Urinary bladder (tissue), 4 donors: ENCODE data around the gene PIP5K1C. TPM values are rescaled to one million over a fixed set of nuclear protein-coding genes. Genes with fewer than 3 reads are reported as not detected.
"Not testable (repeated sequence)": the region's sequence is repeated elsewhere in the genome, so short reads cannot be mapped to it uniquely, and the experiment has no call there.

ENCODE experiments used
- DNase-seq: peaks from one replicate; pipeline ENCODE4 v3.0.0-alpha.2; 2015; ENCODE audit errors: extremely low spot score
- H3K27ac ChIP-seq: one replicate; pipeline ENCODE4 v1.5.1; 2013; ENCODE audit warnings: low read depth, mild to moderate bottlenecking, moderate library complexity
- H3K36me3 ChIP-seq: one replicate; pipeline ENCODE4 v1.6.1; 2013; ENCODE audit warnings: mild to moderate bottlenecking, moderate library complexity; ENCODE audit not compliant: insufficient read depth
- H3K4me1 ChIP-seq: one replicate; pipeline ENCODE4 v1.6.1; 2013; ENCODE audit warnings: mild to moderate bottlenecking, moderate library complexity; ENCODE audit not compliant: insufficient read depth
- H3K4me3 ChIP-seq: one replicate; pipeline ENCODE4 v1.5.1; 2013; ENCODE audit warnings: low read depth, low read length
- WGBS: extraction: QIAGEN DNeasy Blood & Tissue Kit; methylation state at CpG from one replicate; pipeline ENCODE4 v1.1.7; 2013; 5-methylcytosine and 5-hydroxymethylcytosine counted together
- polyA plus RNA-seq: library from polyadenylated mRNA; stranded (reverse); fragments of 200-250 nt; gene quantifications from one replicate; pipeline ENCODE4 v1.2.3, GENCODE V29; 2013
- total RNA-seq: library from RNA; depleted of rRNA; stranded (reverse); fragments of >200 nt; gene quantifications from one replicate; pipeline ENCODE4 v1.2.3, GENCODE V29; 2014
- donor health status: healthy with polysubstance abuse.
- donor health status: healthy.

Gene PIP5K1C
- total and polyA plus RNA-seq, 2 donors = 17.1 to 60.8 TPM

DNA sequence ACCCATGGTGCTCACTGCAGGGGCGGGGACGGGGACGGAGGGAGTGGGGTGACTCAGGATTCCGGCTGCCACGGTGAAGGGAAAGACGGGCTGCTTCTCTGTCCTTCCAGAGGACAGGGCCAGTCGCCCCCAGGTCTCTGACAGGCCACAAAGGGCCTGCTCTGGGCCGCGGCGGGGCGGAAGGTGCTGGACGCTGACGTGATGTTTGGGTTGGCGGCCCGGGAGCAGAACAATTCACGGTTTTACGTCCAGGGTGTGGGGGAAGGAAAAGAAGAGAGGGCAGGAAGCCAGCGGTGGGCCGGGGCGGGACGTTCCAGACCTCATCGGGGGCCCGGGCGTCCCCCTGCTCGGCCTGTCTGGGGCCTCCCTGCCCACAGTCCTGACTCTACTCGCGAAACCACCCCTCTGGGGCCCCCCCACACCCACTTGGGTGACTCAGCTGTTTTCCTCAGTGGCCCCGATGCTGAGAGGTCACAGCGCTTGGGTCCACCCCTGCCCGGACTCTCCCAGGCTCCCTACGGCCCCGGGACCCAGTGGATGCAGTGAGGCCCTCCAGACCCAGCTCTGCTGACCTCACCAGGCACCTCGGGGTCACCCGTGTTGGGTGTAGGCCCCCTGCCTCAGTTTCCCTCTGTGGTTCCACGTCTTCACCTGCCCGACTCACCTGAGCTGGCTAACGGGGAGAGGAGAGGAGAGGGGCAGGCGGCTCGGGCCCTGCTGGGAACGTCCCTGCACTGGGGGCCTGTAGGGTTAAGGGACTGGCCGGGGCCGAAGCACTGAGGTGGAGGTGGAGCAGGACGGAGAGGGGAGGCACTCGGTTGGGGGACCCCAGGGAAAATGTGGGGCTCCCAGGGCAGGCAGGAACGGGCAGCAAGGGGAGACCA, 29.2 kb downstream of the PIP5K1C start:
- Histone ChIP-seq H3K4me1 (no peaks in the 10 kb centered on the region), H3K36me3 (no peaks in the 10 kb centered on the region), H3K27ac (peak overlapping the region; percentile 98), H3K4me3 (peak overlapping the region; percentile 18)
- WGBS = 15% methylated on average over 45 of the region's 45 CpGs
- peak; percentile 42 for DNase-seq

DNA sequence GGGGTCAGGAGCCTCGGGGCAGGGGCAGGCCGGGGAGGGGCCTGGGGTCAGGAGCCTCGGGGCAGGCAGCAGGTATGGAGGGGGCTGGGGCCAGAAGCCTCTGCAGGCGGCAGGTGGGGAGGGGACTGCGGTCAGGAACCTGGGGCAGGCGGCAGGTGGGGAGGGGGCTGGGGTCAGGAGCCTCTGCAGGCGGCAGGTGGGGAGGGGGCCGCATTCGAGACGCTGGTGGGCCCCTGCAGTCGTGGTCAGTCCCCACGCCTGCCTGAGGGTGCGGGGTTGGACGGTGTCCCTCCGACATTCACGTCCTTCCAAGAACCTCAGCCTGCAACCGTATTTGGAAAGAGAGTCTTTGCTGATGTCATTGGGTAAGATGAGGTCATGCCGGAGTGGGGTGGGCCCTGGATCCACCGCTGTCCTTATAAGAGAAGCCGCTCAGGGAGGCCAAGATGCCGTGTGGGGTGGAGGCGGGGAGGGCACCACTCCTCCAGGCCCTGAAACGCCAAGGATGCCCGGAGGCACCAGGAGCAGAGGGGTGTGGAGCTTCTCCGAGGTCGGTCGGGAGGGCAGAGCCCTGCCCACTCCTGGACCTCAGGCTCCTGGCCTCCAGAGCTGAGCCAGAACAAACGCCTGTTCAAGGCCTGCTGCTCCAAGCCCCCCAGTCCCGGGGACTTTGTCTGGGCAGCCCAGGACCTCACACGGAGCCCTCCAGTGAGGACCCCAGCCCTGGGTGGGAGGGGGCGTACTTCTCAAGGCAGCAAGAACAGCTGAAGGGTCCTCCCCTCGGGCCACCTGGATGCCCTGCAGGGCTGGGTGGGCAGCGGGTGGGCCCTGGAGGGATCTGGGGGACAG, 30.1 kb downstream of the PIP5K1C start:
- Histone ChIP-seq H3K4me3 (peak overlapping the region; percentile 18), H3K27ac (peak overlapping the region; percentile 98), H3K36me3 (no peaks in the 10 kb centered on the region), H3K4me1 (no peaks in the 10 kb centered on the region)
- WGBS = 26% methylated on average over 33 of the region's 33 CpGs
- peak; percentile 59 for DNase-seq

DNA sequence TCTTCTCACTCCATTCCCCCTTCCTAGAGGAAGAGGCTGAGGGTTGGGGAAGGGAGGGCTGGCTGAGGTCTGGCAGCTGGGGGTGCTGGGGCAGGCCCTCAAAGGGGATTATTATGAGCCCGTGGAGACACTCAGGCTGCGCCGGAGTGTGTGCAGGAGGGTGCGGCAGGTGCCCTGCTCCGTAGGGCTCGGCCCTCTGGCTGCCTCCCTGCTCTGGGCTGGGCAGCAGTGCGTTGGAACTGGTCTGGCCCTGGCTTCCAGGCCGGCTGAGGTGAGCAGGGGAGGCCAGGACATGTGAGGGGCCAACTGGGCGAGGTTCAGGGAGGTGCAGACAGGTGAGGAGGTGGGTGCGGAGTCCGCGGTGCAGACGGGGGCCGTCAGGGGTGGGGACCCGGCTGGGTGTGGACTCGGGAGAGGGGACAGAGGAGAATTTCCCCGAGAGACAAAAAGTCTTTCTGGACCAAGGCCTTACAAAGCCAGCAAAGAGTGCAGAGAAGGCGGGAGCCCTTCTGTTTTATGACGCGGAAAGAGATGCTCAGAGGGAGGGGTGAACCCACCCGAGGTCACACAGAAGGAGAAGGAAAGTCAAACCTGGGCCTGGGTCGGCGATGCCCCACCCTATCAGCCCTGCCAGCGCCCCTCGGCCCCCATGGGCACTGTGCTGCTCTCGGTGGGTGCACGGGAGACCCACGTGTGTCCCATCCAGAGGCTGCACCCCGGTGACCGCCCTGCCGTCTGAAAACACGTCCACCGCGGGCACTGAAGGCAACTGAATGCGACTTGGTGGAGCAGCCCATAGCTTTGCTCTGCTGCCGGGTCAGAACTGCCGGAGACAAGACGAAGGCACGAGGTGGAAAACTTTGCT, 31.0 kb downstream of the PIP5K1C start:
- no peak overlapping the region for H3K4me3 ChIP-seq
- H3K36me3 ChIP-seq = no peaks in the 10 kb centered on the region
- no peak for DNase-seq
- peak overlapping the region; percentile 72 for H3K27ac ChIP-seq
- no peaks in the 10 kb centered on the region for H3K4me1 ChIP-seq
- WGBS = 49% methylated on average over 39 of the region's 39 CpGs

DNA sequence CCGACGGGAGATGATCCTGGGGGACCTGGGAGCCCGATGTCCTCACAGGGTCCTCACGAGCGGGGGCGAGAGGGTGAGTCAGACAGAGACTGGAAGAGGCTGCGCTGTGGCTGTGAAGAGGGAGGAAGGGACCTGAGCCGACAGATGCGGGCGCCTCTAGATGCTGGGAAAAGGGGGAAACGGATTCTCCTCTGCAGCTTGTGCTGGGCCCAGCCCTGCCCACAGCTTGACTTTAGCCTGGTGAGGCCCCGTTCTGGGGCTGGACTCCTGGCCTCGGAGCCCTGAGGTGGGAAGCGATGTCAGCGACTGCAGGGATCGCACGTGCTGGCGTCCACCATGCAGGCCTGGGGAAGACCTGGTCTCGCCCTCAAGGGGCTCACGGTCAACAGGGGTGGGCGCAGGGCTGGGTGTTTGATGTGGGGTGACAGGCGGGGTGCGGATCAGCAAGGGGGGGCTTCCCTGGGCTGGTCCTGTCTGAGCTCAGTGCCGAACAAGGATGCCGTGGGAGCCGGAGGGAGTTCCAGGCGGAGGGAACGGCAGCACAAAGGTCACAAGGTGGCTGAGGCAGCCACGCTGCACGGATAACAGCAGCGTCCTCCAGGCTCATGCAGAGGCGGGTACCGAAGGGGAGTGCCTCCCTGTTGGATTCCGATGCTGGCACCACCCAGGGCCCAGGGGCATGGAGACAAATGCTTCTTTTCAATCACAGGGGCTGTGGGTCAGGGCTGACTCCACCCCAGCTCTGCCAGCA, 31.8 kb downstream of the PIP5K1C start:
- WGBS = 51% methylated on average over 34 of the region's 34 CpGs
- DNase-seq = no peak
- Histone ChIP-seq H3K4me1 (no peaks in the 10 kb centered on the region), H3K36me3 (no peaks in the 10 kb centered on the region), H3K27ac (no peak overlapping the region), H3K4me3 (no peak overlapping the region)

DNA sequence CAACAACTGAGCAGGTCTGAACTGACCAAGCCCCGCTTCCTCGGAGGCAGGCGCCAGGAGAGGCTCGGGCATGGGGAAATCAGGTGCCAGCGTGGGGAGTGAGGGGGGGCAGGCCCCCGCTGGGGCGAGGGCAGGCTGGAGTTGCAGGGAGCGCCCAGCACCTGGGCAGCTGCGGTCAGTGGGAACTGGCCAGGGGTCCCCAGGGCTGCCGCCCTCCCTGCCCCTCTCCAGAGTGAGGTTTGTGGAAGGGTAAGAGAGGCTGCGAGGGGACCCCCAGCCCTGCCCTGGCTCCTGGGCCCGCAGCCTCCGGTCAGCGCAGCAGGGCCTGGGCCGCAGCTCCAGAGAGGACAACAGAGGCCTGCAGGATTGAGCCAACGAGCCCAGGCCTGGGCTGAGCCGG, 32.5 kb downstream of the PIP5K1C start:
- WGBS = 83% methylated on average over 17 of the region's 17 CpGs

DNA sequence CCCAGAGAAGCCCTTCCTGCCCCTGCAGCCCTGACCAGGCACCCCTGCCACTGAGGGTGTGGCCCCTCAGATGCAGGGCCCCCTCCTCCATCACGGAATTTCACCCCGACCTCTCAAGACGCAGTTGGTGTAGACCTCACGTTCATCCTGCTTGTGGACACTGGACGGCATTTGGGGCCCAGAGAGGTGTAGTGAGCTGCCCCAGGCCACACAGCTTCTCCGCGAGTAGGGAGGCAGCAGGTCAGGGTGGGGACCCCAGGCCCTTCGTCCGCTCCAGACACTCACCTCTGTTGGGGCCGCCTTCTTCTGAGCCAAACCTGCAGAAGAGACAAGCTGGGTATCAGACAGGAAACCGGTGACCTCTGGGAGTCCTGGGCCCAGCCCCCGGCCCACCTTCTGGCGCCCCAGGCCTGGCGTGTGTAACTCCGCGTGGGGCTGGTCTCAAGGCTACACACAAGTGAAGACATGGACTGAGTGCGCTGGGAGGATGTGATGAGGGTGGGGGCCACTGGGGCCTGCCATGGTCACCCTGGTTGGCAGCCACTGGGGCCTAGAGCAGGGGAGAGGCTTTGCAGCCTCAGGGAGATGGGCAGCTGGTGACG, 33.1 kb downstream of the PIP5K1C start:
- no peak for DNase-seq
- H3K36me3 ChIP-seq = no peaks in the 10 kb centered on the region
- 89% methylated on average over 18 of the region's 18 CpGs for WGBS
- no peak overlapping the region for H3K27ac ChIP-seq
- no peak overlapping the region for H3K4me3 ChIP-seq
- H3K4me1 ChIP-seq = no peaks in the 10 kb centered on the region

More for the DNA sequence above, 32.5 kb downstream of the PIP5K1C start:
- no peaks in the 10 kb centered on the region for H3K36me3 ChIP-seq
- no peak overlapping the region for H3K27ac ChIP-seq
- DNase-seq = no peak
- H3K4me1 ChIP-seq = no peaks in the 10 kb centered on the region
- H3K4me3 ChIP-seq = no peak overlapping the region

DNA sequence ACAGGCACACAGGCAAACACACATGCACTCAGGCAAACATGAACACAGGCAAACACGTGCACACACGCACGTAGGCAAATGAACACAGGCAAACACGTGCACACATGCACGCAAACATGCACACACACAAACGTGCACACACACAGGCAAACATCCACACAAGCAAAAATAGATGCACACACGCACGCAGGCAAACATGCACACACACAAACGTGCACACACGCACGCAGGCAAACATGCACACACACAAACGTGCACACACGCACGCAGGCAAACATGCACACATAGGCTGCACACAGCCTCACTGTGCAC, 33.8 kb downstream of the PIP5K1C start:
- WGBS = 88% methylated on average over 14 of the region's 14 CpGs
- H3K36me3 ChIP-seq, H3K4me1 ChIP-seq, H3K4me3 ChIP-seq, H3K27ac ChIP-seq, DNase-seq: not testable (repeated sequence)

DNA sequence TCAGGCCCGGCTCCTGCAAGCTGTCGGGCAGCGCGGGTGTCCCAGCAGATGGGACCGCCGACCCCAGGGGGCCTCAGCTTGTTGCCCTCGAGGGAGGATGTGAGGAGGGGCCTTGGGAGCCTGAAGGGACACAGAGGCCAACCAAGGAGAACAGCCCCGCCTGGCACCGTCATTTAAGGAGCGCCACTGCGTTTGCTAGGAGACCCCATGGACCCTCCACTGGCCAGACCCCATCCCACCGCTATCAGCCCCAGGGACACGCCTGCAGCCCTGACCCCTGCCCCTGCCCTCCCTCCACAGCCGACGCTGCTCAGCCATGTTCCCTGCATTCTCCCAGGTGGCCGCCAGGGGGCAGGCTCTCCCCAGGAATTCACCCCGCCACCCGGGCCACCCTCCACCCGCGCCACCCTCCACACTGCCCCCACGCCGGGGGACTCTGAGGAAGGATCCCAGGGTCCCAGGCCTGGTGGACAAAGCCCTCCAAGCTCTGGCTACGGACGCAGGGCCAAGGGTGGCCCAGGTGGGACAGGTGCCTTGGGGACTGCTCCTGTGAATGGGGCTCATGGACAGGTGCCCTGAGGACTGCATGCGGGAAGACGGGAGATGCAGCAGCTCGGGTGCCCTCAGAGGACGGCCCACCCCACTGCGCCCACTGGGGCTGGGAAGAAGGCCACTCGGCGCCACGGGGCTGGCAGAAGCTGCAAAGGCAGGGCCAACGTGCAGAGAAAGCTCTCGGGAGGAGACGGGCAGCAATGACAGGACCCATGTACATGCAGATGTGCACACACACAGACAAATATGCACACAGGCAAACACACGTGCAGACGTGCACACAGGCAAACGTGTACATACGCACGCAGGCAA, 34.4 kb downstream of the PIP5K1C start:
- H3K27ac ChIP-seq = no peak overlapping the region
- H3K4me1 ChIP-seq = no peaks in the 10 kb centered on the region
- no peak for DNase-seq
- H3K4me3 ChIP-seq = no peak overlapping the region
- 41% methylated on average over 40 of the region's 40 CpGs for WGBS
- no peaks in the 10 kb centered on the region for H3K36me3 ChIP-seq

DNA sequence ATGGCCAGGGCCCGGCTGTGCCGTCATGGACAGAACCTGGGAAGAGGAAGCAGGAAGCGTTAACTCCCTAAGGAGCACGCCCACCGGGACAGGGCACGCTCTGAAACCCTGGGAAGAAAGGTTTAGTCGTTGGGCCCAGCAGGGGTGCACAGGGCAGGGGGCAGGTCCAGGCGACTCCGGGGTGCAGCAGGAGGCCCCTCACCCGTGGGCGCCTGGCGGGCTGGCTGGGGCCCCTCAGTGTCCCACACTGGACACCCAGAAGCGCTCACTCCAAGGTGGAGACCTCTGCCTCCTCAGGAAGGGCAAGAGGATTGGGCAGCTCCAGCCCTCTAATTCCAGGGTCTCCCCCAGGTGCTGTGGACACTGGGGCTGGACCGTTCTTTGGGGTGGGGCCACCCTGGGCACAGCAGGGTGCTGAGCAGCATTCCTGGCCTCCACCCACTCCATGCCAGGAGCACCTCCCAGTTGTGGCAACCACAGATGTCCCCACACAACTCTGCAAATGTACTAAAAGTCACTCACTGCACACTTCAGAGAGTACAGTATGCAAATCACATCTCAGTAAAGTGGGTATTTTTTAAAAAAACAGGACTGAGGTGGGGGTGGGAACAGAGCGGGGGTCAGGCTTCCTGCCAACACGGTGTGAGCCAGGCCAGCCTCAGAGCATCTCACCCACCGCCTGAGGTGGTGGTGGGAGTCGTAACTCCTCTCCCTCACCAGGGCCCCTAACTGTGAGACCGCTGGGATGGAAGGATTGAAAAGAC, 35.2 kb downstream of the PIP5K1C start:
- H3K36me3 ChIP-seq = no peaks in the 10 kb centered on the region
- WGBS = 87% methylated on average over 19 of the region's 19 CpGs
- no peak overlapping the region for H3K27ac ChIP-seq
- H3K4me3 ChIP-seq = no peak overlapping the region
- no peaks in the 10 kb centered on the region for H3K4me1 ChIP-seq
- DNase-seq = no peak

DNA sequence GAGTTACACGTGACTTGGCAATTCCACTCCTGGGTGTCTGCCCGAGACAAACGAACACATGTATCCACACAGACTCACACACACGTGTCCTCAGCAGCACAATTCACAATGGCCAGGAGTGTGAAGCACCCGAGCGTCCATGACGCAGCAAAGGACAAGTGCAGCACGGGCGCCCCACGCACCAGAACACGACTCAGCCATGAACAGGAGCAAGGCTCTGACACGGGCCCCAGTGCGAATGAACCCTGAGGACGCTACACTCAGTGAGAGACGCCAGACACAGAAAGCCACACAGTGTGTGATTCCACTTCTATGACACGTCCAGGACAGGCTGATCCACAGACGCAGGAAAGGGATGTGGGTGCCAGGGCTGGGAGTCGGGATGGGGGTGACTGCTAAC, 36.4 kb downstream of the PIP5K1C start:
- no peaks in the 10 kb centered on the region for H3K36me3 ChIP-seq
- WGBS = 92% methylated on average over 18 of the region's 18 CpGs
- no peak for DNase-seq
- H3K4me3 ChIP-seq = no peak overlapping the region
- H3K27ac ChIP-seq = no peak overlapping the region
- no peaks in the 10 kb centered on the region for H3K4me1 ChIP-seq
